ENCODE data around the gene SLC28A1. TPM values are rescaled to one million over a fixed set of nuclear protein-coding genes. Genes with fewer than 3 reads are reported as not detected.

SLC28A1 gene
- total RNA-seq, 2 experiments from 2014 or later: not detected

GRCh38 chr15:84992157-84992944 is 107.9 kb downstream of the SLC28A1 start:
- H3K79me2 ChIP-seq (ENCODE audit: insufficient read depth, low read depth, low read length): peaks cover 38% of the 10 kb centered on the region
- TF ChIP-seq EZH2phosphoT487 (IDR thresholded peaks at IDR 0.05; ENCODE audit: borderline replicate concordance, low read depth, low read length): no peak
- TF ChIP-seq, protein P1, sequence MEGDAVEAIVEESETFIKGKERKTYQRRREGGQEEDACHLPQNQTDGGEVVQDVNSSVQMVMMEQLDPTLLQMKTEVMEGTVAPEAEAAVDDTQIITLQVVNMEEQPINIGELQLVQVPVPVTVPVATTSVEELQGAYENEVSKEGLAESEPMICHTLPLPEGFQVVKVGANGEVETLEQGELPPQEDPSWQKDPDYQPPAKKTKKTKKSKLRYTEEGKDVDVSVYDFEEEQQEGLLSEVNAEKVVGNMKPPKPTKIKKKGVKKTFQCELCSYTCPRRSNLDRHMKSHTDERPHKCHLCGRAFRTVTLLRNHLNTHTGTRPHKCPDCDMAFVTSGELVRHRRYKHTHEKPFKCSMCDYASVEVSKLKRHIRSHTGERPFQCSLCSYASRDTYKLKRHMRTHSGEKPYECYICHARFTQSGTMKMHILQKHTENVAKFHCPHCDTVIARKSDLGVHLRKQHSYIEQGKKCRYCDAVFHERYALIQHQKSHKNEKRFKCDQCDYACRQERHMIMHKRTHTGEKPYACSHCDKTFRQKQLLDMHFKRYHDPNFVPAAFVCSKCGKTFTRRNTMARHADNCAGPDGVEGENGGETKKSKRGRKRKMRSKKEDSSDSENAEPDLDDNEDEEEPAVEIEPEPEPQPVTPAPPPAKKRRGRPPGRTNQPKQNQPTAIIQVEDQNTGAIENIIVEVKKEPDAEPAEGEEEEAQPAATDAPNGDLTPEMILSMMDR (conservative IDR thresholded peaks at IDR 0.05; ENCODE audit: low read length): no peak
- H3K4me1 ChIP-seq (ENCODE audit: insufficient read depth, low read length, poor library complexity, severe bottlenecking): peaks cover 30% of the 10 kb centered on the region
- DNase-seq (ENCODE audit: low spot score): no peak
- POLR2A ChIA-PET: interaction anchor here (0.6 kb wide), 1 partner anchor 420 kb away, joined by 3 read pairs; no protein-coding TSS in a partner anchor
- CTCF ChIA-PET (ENCODE audit: unreplicated experiment): no interaction called here
- no peaks in the 10 kb centered on the region for H3K9me2 ChIP-seq (ENCODE audit: insufficient read depth, low read length)
- no TSS peak for BruUV-seq (replicated peaks)
- peaks cover 5% of the 10 kb centered on the region; the same call in 1 of the 2 replicates for H4K20me1 ChIP-seq (ENCODE audit: insufficient read depth, low read length)
- intact Hi-C loops (cut with micrococcal nuclease; ENCODE audit: unreplicated experiment): no loop called here
- no peak overlapping the region for H2AFZ ChIP-seq (ENCODE audit: low read length)
- no peak overlapping the region for H3K4me2 ChIP-seq (ENCODE audit: low read length)
- H3K36me3 ChIP-seq (ENCODE audit: insufficient read depth, low read length): no peaks in the 10 kb centered on the region
- H3K27ac ChIP-seq (ENCODE audit: low read depth, low read length, poor library complexity, severe bottlenecking): no peak overlapping the region
- H3K9me3 ChIP-seq (ENCODE audit: low read length): peaks cover 6% of the 10 kb centered on the region; the same call in 1 of the 2 replicates
- H3K4me3 ChIP-seq (ENCODE audit: low read depth, low read length, poor library complexity, severe bottlenecking): no peak overlapping the region

Small RNAs within 50 kb of the gene (small RNA-seq; reads per million reads assigned to genes)
- not detected for gene RF00402
- not detected for gene RNU6-339P
- not detected for gene RNU6-796P

Other genes with a start within 250 kb of the SLC28A1 start
- gene WDR73, start 230.4 kb upstream of the SLC28A1 start, total RNA-seq (2014; rRNA removed; shearing (Covaris generic)): 29.7 and 38.1 TPM in 2 replicates
- gene WDR73, start 230.4 kb upstream of the SLC28A1 start, total RNA-seq (2022): 28.7 TPM in 2 replicates
- 5.3 and 10.3 TPM in 2 replicates for gene NMB, start 226.5 kb upstream of the SLC28A1 start, total RNA-seq (2014; rRNA removed; shearing (Covaris generic))
- 6.6 and 8.7 TPM in 2 replicates for gene NMB, start 226.5 kb upstream of the SLC28A1 start, total RNA-seq (2022)
- gene SEC11A, start 168.5 kb upstream of the SLC28A1 start, total RNA-seq (2014; rRNA removed; shearing (Covaris generic)): 41.4 and 47.0 TPM in 2 replicates
- 87.6 and 93.6 TPM in 2 replicates for gene SEC11A, start 168.5 kb upstream of the SLC28A1 start, total RNA-seq (2022)
- 17.1 and 23.0 TPM in 2 replicates for gene ZNF592, start 136.1 kb upstream of the SLC28A1 start, total RNA-seq (2014; rRNA removed; shearing (Covaris generic))
- gene ZNF592, start 136.1 kb upstream of the SLC28A1 start, total RNA-seq (2022): 41.3 and 42.5 TPM in 2 replicates
- 0.16 and 1.8 TPM in 2 replicates for gene ALPK3, start 67.3 kb upstream of the SLC28A1 start, total RNA-seq (2014; rRNA removed; shearing (Covaris generic))
- gene ALPK3, start 67.3 kb upstream of the SLC28A1 start, total RNA-seq (2022): 0.15 and 0.23 TPM in 2 replicates
- 17.3 and 28.3 TPM in 2 replicates for gene PDE8A, start 97.2 kb downstream of the SLC28A1 start, total RNA-seq (2014; rRNA removed; shearing (Covaris generic))
- gene PDE8A, start 97.2 kb downstream of the SLC28A1 start, total RNA-seq (2022): 29.6 and 32.3 TPM in 2 replicates

Data from OCI-LY7 (cell line).